NCI-H446 (cell line): ENCODE measurements around the gene HAUS7.

ENCODE experiments used
- DNase-seq, 2 experiments: peaks; one replicate each; lab custom pipeline; 2025; lab: John Stamatoyannopoulos, UW

HAUS7 gene

GRCh38 chrX:153455571-153455970 lies 14.8 kb downstream of the HAUS7 start:
- no peak for DNase-seq

DNA sequence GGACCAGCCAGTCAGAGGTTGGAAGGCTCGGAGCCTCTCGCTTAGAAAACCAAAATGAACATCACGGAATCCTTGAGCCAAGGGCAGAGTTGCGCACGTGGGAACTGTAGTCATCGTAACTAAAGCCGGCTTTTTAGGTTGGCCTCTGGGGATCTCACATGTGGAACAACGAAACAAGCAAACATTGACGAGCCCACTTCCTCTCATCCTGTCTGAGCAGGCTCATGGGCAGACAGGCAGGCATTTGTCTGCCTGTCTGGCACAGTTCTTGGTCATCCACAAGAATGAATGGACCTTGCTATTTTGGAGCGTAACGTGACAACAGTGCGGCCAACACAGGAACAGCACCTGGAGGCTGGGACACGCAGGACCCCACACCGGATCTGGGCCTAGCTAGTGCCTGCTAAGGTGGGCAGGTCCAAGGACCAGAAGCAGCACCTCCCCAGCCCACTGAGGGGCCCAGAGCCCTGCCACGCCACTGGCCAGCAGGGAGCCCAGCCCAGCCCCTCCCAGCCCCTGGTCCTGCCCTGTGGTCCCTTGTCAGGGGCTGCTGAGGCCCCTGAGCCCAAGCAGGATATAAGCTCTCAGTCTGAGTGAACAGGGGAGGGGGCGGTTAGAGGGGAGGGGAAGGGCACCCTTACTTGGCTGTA lies 15.3 kb downstream of the HAUS7 start:
- no peak for DNase-seq

DNA sequence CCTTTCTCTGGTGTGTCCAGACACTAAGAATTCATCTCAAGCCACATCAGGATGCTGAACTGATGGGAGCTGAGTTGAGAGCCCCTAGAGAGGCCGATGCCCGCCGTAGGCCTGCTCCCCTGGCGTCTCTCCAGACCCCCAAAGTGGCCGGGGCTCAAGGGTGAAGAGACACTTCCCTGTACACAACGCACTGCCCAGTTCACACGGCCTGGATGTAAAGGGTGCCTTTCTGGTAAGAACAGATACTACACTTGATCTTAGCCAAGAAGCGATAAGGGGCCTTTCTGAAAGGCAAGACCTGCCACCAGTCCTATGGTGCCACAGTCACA lies 19.5 kb downstream of the HAUS7 start:
- DNase-seq = no peak

- DNase-seq = no peak
Measured at GRCh38 chrX:153450114-153450948, 20.0 kb downstream of the HAUS7 start.

GRCh38 chrX:153449368-153450113 lies 20.8 kb downstream of the HAUS7 start:
- DNase-seq = no peak

DNA sequence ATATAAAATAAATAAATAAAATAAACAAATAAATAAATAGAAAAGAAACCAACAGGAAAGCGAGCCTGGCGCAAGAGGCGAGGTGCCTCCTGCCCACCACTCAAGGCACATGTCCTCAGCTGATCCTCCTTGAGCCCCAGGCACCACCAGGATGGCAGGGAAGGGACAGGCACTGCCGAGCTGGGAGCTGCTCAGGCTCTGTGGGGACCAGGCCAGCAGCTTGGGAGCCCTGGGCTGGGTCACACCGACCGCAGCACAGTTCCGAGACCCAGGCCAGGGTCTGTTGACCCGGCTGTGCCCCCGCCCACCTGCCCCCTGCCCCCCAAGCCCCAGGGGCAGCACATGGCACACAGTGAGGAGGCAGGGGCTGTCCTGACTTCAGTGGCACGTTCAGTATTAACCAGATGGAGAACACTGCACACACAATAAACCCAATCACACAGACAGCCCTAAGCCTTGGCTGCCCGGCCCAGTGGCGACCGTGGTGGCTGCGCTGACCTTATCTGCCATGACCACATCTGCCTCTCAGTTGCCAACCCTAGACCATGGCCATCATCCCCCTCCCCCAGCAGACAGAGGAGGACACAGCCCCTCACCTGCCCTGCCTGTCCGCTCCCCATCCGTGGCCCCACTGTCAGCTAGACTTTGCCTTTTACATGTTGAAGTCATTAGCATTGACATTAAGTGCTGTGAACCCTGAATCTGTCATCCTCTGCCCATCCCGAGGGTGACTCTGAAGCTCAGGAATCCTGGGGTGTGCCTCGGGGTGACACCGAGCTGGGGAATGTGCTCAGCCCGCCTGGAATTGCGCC lies 21.6 kb downstream of the HAUS7 start:
- DNase-seq = no peak

GRCh38 chrX:153447581-153447960 lies 22.8 kb downstream of the HAUS7 start:
- no peak for DNase-seq

DNA sequence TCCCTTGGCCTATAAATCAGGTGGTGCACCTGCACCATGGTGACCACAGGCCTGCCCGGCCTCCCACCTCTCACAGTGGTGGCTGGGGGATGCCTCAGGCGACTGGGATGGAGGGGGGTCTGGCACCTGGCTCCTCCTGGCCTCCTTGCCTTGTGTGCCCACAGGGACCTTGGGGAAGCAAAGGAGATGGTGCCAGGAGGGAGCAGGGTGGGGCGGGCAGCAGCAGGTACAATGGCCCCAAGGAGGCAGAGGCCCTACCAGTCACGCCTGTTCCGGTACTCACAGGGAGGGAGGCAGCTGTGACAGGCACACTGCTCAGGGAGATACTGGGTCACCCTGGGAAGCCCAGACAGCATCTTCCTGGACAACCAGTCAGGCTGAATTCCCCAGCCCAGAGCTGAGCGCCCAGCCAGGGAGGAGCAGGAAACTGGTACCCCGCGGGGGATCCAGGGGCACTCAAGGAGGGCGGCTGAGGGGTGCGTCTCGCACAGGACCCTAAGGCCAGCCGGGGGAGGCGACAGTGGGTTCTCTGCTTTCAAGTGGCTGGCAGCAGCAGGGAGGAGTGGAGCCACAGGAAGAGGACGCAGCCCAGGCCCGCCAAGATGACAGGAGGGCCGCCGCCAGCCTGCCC lies 23.3 kb downstream of the HAUS7 start:
- DNase-seq = no peak

DNA sequence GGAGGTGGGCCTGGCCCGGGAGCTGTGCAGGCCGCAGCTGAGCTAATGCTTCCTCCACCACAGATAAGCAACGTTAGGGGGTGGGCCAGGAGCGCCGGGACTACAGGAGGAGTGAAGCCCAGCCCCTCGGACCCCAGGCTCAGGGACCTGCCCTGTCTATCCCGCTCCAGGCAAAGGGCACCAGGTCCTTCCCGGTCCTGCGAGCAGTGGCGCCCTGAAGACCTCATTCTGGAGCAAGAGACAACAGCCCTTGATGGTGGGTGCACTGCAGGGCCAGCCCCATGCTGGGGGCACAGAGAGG lies 23.8 kb downstream of the HAUS7 start:
- DNase-seq = no peak

- no peak for DNase-seq
Measured at GRCh38 chrX:153445856-153446635, 24.3 kb downstream of the HAUS7 start, which contains the start of gene TREX2. TSS of gene TREX2 (minus strand) at chrX:153446056. CDS start at chrX:153445430, 626 bp downstream.

- no peak for DNase-seq
Measured at GRCh38 chrX:153445106-153445855, 25.1 kb downstream of the HAUS7 start.

GRCh38 chrX:153444333-153445011 lies 25.9 kb downstream of the HAUS7 start:
- DNase-seq = no peak

DNA sequence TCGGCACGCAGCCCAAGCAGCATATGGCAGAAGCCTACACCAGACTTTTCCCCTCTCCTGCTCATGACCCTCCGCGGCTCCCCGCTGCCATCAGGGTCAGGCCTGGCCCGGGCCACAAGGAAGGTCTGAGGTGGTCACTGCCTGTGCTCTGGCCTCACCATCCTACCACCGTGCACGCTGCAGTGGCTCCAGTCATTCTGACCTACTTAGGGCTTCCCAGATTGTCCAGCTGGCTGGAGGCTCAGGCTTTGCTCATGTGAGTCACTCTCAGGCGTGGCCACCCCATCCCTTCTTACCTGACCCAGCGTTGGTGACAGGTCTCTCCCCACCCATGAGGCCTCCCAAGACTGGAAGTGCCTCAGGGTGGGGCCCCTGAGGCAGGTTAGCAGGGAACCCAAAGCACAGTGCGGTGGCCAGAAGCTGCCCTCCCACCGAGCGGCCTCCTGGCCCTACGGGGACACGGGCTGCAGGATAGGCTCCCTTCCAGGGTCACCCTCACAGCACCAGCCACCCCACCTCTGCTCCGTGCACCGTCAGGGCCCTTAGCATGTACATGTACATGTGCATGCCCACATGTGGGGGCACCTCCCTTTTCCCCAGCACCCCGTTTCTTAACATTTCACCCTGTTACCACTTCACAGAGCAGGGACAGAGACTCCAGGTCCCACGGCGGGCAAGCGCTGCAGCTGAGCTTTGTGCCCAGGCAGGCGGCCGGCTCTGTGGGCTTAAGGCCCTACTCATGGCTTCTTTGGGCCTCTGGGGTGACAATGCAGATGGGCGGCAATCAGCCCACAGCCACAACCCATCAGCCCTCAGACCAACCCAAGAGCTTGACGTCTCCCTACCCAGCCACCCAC lies 26.7 kb downstream of the HAUS7 start:
- DNase-seq = no peak

GRCh38 chrX:153442463-153442862 lies 27.9 kb downstream of the HAUS7 start:
- DNase-seq = no peak

- no peak for DNase-seq
Measured at GRCh38 chrX:153441981-153442380, 28.4 kb downstream of the HAUS7 start.

- DNase-seq = no peak
Measured at GRCh38 chrX:153441296-153441695, 29.1 kb downstream of the HAUS7 start.

GRCh38 chrX:153440556-153441135 lies 29.7 kb downstream of the HAUS7 start:
- DNase-seq = no peak

DNA sequence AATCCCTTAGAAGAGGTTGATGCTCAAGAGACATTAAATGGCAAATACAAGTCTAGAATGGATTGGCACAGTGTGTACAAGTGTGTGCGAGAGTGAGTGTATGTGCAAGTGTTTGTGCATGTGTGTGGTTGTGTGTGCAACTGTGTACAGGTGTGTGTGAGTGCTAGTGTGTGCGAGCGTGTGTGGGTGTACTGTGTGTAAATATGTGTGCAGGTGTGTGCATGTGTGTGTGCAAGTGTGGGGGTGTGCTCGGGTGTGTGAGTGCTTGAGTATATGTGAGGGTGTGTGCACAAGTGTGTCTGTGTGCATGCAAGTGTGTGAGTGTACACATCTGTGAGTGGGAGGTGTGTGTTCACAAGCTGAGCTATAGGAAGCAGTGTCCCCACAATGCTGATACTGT lies 30.4 kb downstream of the HAUS7 start:
- DNase-seq = no peak
